HepG2 (cell line): ENCODE measurements around the gene FFAR2. TPM values are rescaled to one million over a fixed set of nuclear protein-coding genes. Genes with fewer than 3 reads are reported as not detected.

ENCODE experiments used
- AKNA ChIP-seq: sonication (generic); formaldehyde crosslinking; IDR thresholded peaks from 2 replicates; pipeline ENCODE4 v1.4.0; 2020; ENCODE audit warnings: missing genetic modification reagents, borderline replicate concordance
- ATF3 ChIP-seq: sonication (generic); formaldehyde crosslinking; IDR thresholded peaks from 2 replicates; pipeline ENCODE4 v1.4.0; 2020; ENCODE audit warnings: missing genetic modification reagents
- ELF1 ChIP-seq: sonication (generic); formaldehyde crosslinking; IDR thresholded peaks from 2 replicates; pipeline ENCODE4 v1.4.0; 2020; ENCODE audit warnings: missing genetic modification reagents
- GTF2F1 ChIP-seq: fragments of 150-350 bp; IDR thresholded peaks from 2 replicates; pipeline ENCODE4 v1.6.1; 2014; ENCODE audit warnings: low read length
- HOXA9 ChIP-seq: sonication (generic); formaldehyde crosslinking; IDR thresholded peaks from 2 replicates; pipeline ENCODE4 v1.8.1; 2022; ENCODE audit warnings: missing genetic modification reagents, mild to moderate bottlenecking, moderate library complexity, borderline replicate concordance
- KAT8 ChIP-seq: IDR thresholded peaks from 2 replicates; pipeline ENCODE4 v1.6.1; 2016; ENCODE audit warnings: missing genetic modification reagents, missing compliant biosample characterization
- NFIC ChIP-seq: IDR thresholded peaks from 2 replicates; pipeline ENCODE4 v1.6.1; 2012; ENCODE audit warnings: mild to moderate bottlenecking, low read length, inconsistent platforms
- NRL ChIP-seq: sonication (generic); formaldehyde crosslinking; IDR thresholded peaks from 2 replicates; pipeline ENCODE4 v1.5.0; 2020; ENCODE audit warnings: missing genetic modification reagents, mild to moderate bottlenecking, moderate library complexity, borderline replicate concordance
- PCBP2 ChIP-seq: fragments of 200-400 bp; formaldehyde crosslinking; optimal IDR thresholded peaks from 2 replicates; pipeline ENCODE3; 2018; ENCODE audit warnings: low read length, low read depth; ENCODE audit not compliant: poor library complexity, severe bottlenecking
- POGZ ChIP-seq: sonication (generic); formaldehyde crosslinking; IDR thresholded peaks from 2 replicates; pipeline ENCODE4 v1.4.0; 2020; ENCODE audit warnings: mild to moderate bottlenecking, missing genetic modification reagents
- RBFOX2 ChIP-seq: fragments of 200-400 bp; formaldehyde crosslinking; IDR thresholded peaks from 2 replicates; pipeline ENCODE4 v1.6.1; 2017; ENCODE audit warnings: low read depth, mild to moderate bottlenecking, low read length
- REXO4 ChIP-seq: sonication (generic); formaldehyde crosslinking; IDR thresholded peaks from 2 replicates; pipeline ENCODE4 v1.8.0; 2022; ENCODE audit warnings: missing genetic modification reagents, mild to moderate bottlenecking, borderline replicate concordance
- ZBTB25 ChIP-seq: IDR thresholded peaks from 2 replicates; pipeline ENCODE4 v1.6.1; 2018; ENCODE audit warnings: missing genetic modification reagents
- ZC3H13 ChIP-seq: sonication (generic); formaldehyde crosslinking; IDR thresholded peaks from 2 replicates; pipeline ENCODE4 v1.8.1; 2023; ENCODE audit warnings: mild to moderate bottlenecking, missing genetic modification reagents, moderate library complexity
- ZNF160 ChIP-seq: sonication (generic); formaldehyde crosslinking; IDR thresholded peaks from 2 replicates; pipeline ENCODE4 v1.8.0; 2022; ENCODE audit warnings: mild to moderate bottlenecking, inconsistent platforms, missing genetic modification reagents
- ZNF33A ChIP-seq: sonication (generic); formaldehyde crosslinking; IDR thresholded peaks from 2 replicates; pipeline ENCODE4 v1.5.1; 2020; ENCODE audit warnings: missing genetic modification reagents, mild to moderate bottlenecking, moderate library complexity, borderline replicate concordance
- ZNF530 ChIP-seq: sonication (generic); formaldehyde crosslinking; IDR thresholded peaks from 2 replicates; pipeline ENCODE4 v1.5.0; 2020; ENCODE audit warnings: low read depth, mild to moderate bottlenecking, missing genetic modification reagents
- ZNF546 ChIP-seq: sonication (generic); formaldehyde crosslinking; conservative IDR thresholded peaks from 2 replicates; pipeline ENCODE4 v1.8.1; 2023; ENCODE audit warnings: mild to moderate bottlenecking, missing genetic modification reagents
- ZNF782 ChIP-seq: sonication (generic); formaldehyde crosslinking; IDR thresholded peaks from 2 replicates; pipeline ENCODE4 v1.4.0; 2020; ENCODE audit warnings: missing genetic modification reagents, mild to moderate bottlenecking, borderline replicate concordance
- ZNF784 ChIP-seq: sonication (generic); formaldehyde crosslinking; IDR thresholded peaks from 2 replicates; pipeline ENCODE4 v1.5.1; 2020; ENCODE audit warnings: missing genetic modification reagents, mild to moderate bottlenecking, borderline replicate concordance
- polyA plus RNA-seq, 8 experiments: library from polyadenylated mRNA; depleted of rRNA in 3 of 8; stranded (reverse) in 7 of 8; unstranded in 1 of 8; fragments of >200 nt; fragmentation: Illumina TruSeq in 4 of 8; extraction: Trizol in 4 of 8; gene quantifications; 2 replicates each; pipeline versions ENCODE4 v1.2.1 to v1.2.3, GENCODE V29; 2011 to 2016; ENCODE audit warnings: low read depth in 4 of 8, missing spikeins in 1 of 8, mixed read lengths in 1 of 8; ENCODE audit not compliant: insufficient read depth in 1 of 8
- total RNA-seq, 5 experiments: library from RNA; depleted of rRNA; stranded (reverse); fragments of >200 nt; fragmentation: Illumina TruSeq; extraction: Trizol; gene quantifications; 2 replicates each; pipeline ENCODE4 v1.2.3, GENCODE V29; 2016; ENCODE audit warnings: low read depth in 1 of 5
- TF ChIP-seq, protein P1 (sequence below): sonication (generic); formaldehyde crosslinking; IDR thresholded peaks from 2 replicates; pipeline ENCODE4 v1.4.0; 2020; ENCODE audit warnings: missing genetic modification reagents, borderline replicate concordance

Gene FFAR2
- total and polyA plus RNA-seq, 2 of the 13 experiments (the other 11 are each of a cell fraction or from before 2014, with no cell fraction given): 0.12 TPM; not detected in 1

DNA sequence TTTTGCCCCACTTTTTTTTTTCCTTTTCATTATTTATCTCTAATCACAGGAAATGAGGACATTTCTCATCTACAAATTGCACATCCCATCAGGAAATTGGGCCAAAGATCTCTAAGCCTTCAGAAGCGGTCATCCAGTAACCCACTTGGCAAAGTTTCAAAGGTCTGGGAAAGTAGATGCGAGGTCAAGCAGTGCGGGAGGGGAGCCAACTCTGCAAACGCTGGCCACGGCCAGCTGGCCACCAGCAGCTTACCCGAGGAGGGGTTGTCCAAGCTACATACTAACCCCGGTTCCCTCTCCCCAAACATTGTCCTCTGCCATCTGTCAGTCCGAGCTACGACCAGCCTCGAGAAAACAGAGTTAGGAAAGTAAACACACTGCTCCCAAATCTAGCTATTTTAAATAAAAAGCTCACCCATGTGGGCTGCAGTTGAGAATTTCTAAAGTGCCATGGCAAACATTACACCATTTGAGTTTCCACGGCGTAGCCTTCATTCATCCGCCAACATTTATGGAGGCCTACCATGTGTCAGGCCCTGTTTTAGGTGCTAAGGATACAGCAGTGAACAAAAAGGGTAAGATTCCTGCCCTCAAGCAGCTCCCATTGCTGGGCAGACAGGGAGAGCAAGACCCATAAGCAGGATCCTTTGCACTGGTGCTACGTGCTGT lies 11.5 kb downstream of the FFAR2 start (continued):
- TF ChIP-seq NFIC (peak; percentile 68), ZNF33A (CRISPR knock-in tag) (no peak), ZNF530 (CRISPR knock-in tag) (no peak), PCBP2 (no peak), ELF1 (no peak), ZBTB25 (CRISPR knock-in tag) (no peak), ATF3 (CRISPR knock-in tag) (no peak), POGZ (no peak), KAT8 (CRISPR knock-in tag) (0 out of 2 replicates have a peak, but pooled peaks have one; percentile 6), AKNA (CRISPR knock-in tag) (no peak), ZNF546 (CRISPR knock-in tag) (no peak), REXO4 (no peak), ZC3H13 (CRISPR knock-in tag) (no peak), ZNF782 (CRISPR knock-in tag) (no peak), NRL (no peak), RBFOX2 (no peak), ZNF784 (no peak), GTF2F1 (no peak), HOXA9 (CRISPR knock-in tag) (no peak), ZNF160 (CRISPR knock-in tag) (no peak)
- TF ChIP-seq, protein P1, sequence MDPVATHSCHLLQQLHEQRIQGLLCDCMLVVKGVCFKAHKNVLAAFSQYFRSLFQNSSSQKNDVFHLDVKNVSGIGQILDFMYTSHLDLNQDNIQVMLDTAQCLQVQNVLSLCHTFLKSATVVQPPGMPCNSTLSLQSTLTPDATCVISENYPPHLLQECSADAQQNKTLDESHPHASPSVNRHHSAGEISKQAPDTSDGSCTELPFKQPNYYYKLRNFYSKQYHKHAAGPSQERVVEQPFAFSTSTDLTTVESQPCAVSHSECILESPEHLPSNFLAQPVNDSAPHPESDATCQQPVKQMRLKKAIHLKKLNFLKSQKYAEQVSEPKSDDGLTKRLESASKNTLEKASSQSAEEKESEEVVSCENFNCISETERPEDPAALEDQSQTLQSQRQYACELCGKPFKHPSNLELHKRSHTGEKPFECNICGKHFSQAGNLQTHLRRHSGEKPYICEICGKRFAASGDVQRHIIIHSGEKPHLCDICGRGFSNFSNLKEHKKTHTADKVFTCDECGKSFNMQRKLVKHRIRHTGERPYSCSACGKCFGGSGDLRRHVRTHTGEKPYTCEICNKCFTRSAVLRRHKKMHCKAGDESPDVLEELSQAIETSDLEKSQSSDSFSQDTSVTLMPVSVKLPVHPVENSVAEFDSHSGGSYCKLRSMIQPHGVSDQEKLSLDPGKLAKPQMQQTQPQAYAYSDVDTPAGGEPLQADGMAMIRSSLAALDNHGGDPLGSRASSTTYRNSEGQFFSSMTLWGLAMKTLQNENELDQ (CRISPR knock-in tag): no peak
